Measurements from ENCODE around the gene TBXA2R. TPM values are rescaled to one million over a fixed set of nuclear protein-coding genes. Genes with fewer than 3 reads are reported as not detected.

Gene TBXA2R
- polyA plus RNA-seq, 1 donor (not counting 4 experiments of a cell fraction or from before 2014, with no cell fraction given): not detected

DNA sequence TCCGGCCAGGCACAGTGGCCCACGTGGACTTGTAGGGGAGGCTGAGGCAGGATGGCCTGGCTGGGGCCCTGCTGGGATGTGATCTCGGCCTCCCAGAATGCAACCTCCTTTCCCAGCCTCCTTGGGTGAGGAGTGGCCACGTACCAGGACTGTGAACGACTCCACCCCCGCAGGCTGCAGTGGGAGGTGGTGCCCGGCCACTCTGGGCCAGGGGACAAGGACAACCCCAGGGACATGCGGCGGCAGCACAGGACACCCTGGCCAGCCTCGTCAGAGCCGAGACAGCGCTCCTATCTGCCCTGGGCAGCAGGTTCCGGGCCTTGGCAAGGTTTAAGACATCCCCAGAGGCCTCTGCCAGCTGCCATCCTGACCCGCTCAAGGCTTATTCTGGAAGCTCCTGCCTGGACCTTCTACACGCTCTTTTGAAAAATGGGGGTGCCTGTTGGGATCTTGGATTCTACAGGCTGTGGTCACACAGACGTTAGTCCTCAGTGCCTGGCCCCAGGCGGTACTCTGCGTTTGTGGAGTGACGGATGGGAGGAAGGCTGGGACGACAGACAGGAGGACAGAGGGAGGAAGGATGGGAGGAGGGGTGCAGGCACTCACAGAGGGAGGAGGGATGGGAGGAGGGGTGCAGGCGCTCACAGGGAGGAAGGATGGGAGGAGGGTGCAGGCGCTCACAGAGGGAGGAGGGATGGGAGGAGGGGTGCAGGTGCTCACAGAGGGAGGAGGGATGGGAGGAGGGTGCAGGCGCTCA lies 39.8 kb upstream of the TBXA2R start:
- Histone ChIP-seq H3K27me3 (ENCODE audit: control insufficient read depth, extremely low read depth, insufficient read depth, low read length) (no peaks in the 10 kb centered on the region), H3K9me1 (ENCODE audit: control insufficient read depth, extremely low read depth, insufficient read depth, low read length) (no peaks in the 10 kb centered on the region), H4K20me1 (ENCODE audit: control insufficient read depth, extremely low read depth, insufficient read depth, low read length) (no peaks in the 10 kb centered on the region), H3K9me3 (ENCODE audit: control insufficient read depth, low read depth, low read length) (no peaks in the 10 kb centered on the region), H3K27ac (ENCODE audit: control insufficient read depth, insufficient read depth, low read length) (no peak overlapping the region), H3K4me2 (ENCODE audit: control insufficient read depth, extremely low read depth, insufficient read depth, low read depth, low read length) (no peak overlapping the region), H2AFZ (ENCODE audit: control insufficient read depth, low read length) (no peak overlapping the region), H3K4me1 (ENCODE audit: control insufficient read depth, extremely low read depth, insufficient read depth, low read length) (no peaks in the 10 kb centered on the region), H3K9ac (ENCODE audit: control insufficient read depth, extremely low read depth, insufficient read depth, low read length) (no peak overlapping the region), H3K4me3 (ENCODE audit: control insufficient read depth in 2 of 3, extremely low read depth in 1 of 3, insufficient read depth in 2 of 3, low read depth in 1 of 3, low read length in 3 of 3) (no peak overlapping the region), H3K79me2 (ENCODE audit: control insufficient read depth, insufficient read depth, low read length) (no peaks in the 10 kb centered on the region), H3K36me3 (ENCODE audit: control insufficient read depth in 2 of 2, extremely low read depth in 1 of 2, insufficient read depth in 2 of 2, low read length in 2 of 2) (peaks cover 0 to 19% of the 10 kb centered on the region in 2 experiments)
- DNase-seq (ENCODE audit: low read depth, low spot score) (no peak), FAIRE-seq (no peak)
- TF ChIP-seq EZH2 (IDR thresholded peaks at IDR 0.05; ENCODE audit: low read length): no peak
- TF ChIP-seq, protein P1, sequence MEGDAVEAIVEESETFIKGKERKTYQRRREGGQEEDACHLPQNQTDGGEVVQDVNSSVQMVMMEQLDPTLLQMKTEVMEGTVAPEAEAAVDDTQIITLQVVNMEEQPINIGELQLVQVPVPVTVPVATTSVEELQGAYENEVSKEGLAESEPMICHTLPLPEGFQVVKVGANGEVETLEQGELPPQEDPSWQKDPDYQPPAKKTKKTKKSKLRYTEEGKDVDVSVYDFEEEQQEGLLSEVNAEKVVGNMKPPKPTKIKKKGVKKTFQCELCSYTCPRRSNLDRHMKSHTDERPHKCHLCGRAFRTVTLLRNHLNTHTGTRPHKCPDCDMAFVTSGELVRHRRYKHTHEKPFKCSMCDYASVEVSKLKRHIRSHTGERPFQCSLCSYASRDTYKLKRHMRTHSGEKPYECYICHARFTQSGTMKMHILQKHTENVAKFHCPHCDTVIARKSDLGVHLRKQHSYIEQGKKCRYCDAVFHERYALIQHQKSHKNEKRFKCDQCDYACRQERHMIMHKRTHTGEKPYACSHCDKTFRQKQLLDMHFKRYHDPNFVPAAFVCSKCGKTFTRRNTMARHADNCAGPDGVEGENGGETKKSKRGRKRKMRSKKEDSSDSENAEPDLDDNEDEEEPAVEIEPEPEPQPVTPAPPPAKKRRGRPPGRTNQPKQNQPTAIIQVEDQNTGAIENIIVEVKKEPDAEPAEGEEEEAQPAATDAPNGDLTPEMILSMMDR (optimal IDR thresholded peaks at IDR 0.05 in 1 of 3, IDR thresholded peaks at IDR 0.05 in 1 of 3, conservative IDR thresholded peaks at IDR 0.05 in 1 of 3; ENCODE audit: extremely low read depth in 1 of 3, insufficient read depth in 2 of 3, low read length in 3 of 3): no peak
- dilution Hi-C loops (cut with MboI; ENCODE audit: extremely low pct_ligation_motif_present, low sequenced_read_pairs): no loop called here

DNA sequence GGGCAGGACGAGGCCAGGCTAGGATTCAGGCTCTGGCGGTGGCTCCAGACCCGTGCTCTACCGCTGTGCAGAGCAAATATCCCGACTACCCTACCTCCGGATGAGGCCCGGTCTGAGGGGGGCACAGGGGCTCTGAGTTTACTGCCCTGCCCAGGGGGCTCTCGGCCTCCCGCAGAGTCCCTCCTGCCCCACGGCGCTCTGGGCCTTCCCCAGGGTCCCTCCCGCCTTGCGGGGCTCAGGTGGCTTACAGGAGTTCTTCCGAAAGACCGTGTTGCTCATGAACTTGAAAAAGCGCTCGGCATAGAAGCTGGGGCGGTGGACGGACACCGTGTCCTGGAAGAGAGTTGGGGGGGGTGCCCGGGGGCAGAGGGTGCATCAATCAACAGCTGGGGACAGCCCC lies 39.1 kb upstream of the TBXA2R start:
- H3K4me3 ChIP-seq (ENCODE audit: control insufficient read depth in 2 of 3, extremely low read depth in 1 of 3, insufficient read depth in 2 of 3, low read depth in 1 of 3, low read length in 3 of 3): no peak overlapping the region
- peaks cover 0 to 16% of the 10 kb centered on the region in 2 experiments for H3K36me3 ChIP-seq (ENCODE audit: control insufficient read depth in 2 of 2, extremely low read depth in 1 of 2, insufficient read depth in 2 of 2, low read length in 2 of 2)
- H2AFZ ChIP-seq (ENCODE audit: control insufficient read depth, low read length): no peak overlapping the region
- no peaks in the 10 kb centered on the region for H3K9me1 ChIP-seq (ENCODE audit: control insufficient read depth, extremely low read depth, insufficient read depth, low read length)
- no peak for DNase-seq (ENCODE audit: low read depth, low spot score)
- H3K4me1 ChIP-seq (ENCODE audit: control insufficient read depth, extremely low read depth, insufficient read depth, low read length): no peaks in the 10 kb centered on the region
- dilution Hi-C loops (cut with MboI; ENCODE audit: extremely low pct_ligation_motif_present, low sequenced_read_pairs): no loop called here
- no peaks in the 10 kb centered on the region for H3K9me3 ChIP-seq (ENCODE audit: control insufficient read depth, low read depth, low read length)
- no peak overlapping the region for H3K27ac ChIP-seq (ENCODE audit: control insufficient read depth, insufficient read depth, low read length)
- TF ChIP-seq, protein P1 (optimal IDR thresholded peaks at IDR 0.05 in 1 of 3, IDR thresholded peaks at IDR 0.05 in 1 of 3, conservative IDR thresholded peaks at IDR 0.05 in 1 of 3; ENCODE audit: extremely low read depth in 1 of 3, insufficient read depth in 2 of 3, low read length in 3 of 3): no peak
- no peak for TF ChIP-seq EZH2 (IDR thresholded peaks at IDR 0.05; ENCODE audit: low read length)
- FAIRE-seq: no peak
- no peaks in the 10 kb centered on the region for H3K27me3 ChIP-seq (ENCODE audit: control insufficient read depth, extremely low read depth, insufficient read depth, low read length)
- no peaks in the 10 kb centered on the region for H4K20me1 ChIP-seq (ENCODE audit: control insufficient read depth, extremely low read depth, insufficient read depth, low read length)
- no peaks in the 10 kb centered on the region for H3K79me2 ChIP-seq (ENCODE audit: control insufficient read depth, insufficient read depth, low read length)
- no peak overlapping the region for H3K4me2 ChIP-seq (ENCODE audit: control insufficient read depth, extremely low read depth, insufficient read depth, low read depth, low read length)
- H3K9ac ChIP-seq (ENCODE audit: control insufficient read depth, extremely low read depth, insufficient read depth, low read length): no peak overlapping the region

Measured in keratinocyte (primary cell).